ENCODE measurements around the gene ARRB1.

Gene ARRB1

DNA sequence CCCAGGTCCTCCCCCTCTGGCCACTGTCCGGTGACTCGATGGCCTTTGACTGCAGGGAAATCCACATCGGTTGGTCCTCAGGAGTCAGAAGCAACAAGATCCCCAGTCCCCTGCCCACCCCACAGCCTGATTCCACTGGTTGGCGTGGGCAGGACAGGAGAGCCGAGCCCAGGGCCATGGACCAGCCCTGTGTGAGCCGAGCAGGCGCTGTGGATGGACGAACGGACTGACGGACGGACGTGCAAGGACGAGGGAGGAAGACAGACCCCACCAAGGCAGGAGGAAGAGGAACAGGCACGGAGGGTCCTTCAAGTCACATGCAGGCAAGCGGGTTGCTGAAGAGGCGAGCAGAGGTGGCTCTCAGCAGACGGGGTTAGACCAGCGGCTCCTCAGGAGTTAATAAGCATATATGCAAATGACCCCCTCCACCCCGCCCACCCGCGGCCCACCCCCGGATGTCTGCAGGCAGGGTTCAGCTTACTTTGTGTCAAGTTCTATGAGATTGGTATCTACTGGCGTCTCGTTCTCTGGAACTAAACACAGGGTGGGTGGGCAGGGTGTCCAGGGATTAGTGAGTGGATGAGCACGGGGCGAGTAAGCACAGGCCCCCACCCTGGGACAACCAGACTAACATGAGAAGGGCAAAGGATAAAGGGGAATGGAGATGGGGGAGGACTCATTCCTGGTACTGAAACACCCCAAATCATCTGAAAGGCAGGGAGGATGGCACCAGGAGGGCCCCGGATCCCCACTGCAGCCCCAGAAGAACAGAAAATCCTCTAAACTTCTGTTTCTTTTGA lies 84.1 kb downstream of the ARRB1 start:
- no peak overlapping the region for H3K27ac ChIP-seq (ENCODE audit: low read length)
- no peaks in the 10 kb centered on the region for H3K27me3 ChIP-seq (ENCODE audit: control insufficient read depth, insufficient read depth, low read length)
- no peak for DNase-seq (ENCODE audit: low read depth, low spot score)
- no peaks in the 10 kb centered on the region for H3K36me3 ChIP-seq (ENCODE audit: control insufficient read depth, insufficient read depth, low read length)
- no peak overlapping the region for H3K4me3 ChIP-seq (ENCODE audit: low read length)
- no CpG with 5 or more reads among the region's 27 CpGs for WGBS (ENCODE audit: insufficient coverage, insufficient read length)
- peaks cover 2% of the 10 kb centered on the region; the same call in 1 of the 2 replicates for H3K4me1 ChIP-seq (ENCODE audit: control insufficient read depth, insufficient read depth, low read length)
- H3K9me3 ChIP-seq (ENCODE audit: control insufficient read depth, insufficient read depth, low read length), result no peaks in the 10 kb centered on the region

DNA sequence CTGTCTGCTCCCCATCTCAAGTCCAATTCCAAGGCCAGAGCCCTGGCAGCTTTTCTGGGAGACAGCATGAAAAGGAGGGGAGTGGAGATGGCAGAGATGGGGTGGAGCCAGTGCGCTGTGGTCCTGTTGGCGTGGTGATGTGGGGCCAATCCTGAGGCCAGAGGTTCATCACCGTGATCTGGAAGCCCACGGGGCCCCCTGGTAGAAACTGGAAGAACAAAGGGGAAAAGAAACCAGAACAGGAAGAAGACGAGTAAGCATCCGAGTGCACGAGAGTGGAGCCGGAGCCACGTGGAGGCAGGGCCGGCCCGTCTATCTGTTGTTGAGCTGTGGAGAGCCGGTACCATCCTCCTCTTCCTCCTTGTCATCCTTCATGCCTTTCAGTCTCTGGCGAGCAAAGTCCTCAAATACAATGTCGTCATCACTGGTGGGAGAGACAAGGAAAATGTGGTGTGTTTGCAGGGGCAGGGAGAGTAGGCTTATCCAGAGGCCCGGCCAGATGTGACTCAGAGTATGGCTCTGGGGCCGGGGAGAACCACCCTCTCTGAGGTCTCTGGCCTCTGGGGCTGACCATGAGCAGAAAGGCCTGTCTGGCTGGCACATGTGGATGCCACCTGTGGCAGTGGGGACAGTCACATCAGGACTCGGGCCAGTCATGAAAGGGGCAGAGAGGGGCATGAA lies 85.5 kb downstream of the ARRB1 start:
- Histone ChIP-seq H3K27me3 (ENCODE audit: control insufficient read depth, insufficient read depth, low read length) (no peaks in the 10 kb centered on the region), H3K27ac (ENCODE audit: low read length) (no peak overlapping the region), H3K9me3 (ENCODE audit: control insufficient read depth, insufficient read depth, low read length) (no peaks in the 10 kb centered on the region), H3K36me3 (ENCODE audit: control insufficient read depth, insufficient read depth, low read length) (no peaks in the 10 kb centered on the region), H3K4me1 (ENCODE audit: control insufficient read depth, insufficient read depth, low read length) (peaks cover 2% of the 10 kb centered on the region; the same call in 1 of the 2 replicates), H3K4me3 (ENCODE audit: low read length) (no peak overlapping the region)
- WGBS (ENCODE audit: insufficient coverage, insufficient read length), result no CpG with 5 or more reads among the region's 17 CpGs
- no peak for DNase-seq (ENCODE audit: low read depth, low spot score)

DNA sequence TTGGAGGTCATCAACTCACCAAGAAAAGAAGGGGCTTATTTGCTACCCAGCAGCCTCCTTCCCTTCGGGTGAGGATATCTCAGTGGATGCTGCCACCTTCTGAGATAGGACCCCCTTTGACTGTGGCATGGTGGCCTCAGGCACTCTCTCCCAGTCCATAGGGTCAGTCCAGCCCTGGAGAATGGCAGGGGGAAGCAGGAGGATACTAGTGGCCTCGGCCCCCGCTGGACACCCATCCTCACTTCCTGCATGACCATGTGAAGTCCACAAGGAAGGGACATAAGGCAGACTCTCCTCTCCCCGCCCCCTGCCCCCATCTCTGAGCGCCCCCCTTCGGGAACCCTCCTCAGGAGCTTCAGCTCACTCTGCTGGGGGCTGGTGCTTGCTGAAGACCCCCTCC lies 86.5 kb downstream of the ARRB1 start:
- Histone ChIP-seq H3K4me3 (ENCODE audit: low read length) (no peak overlapping the region), H3K27ac (ENCODE audit: low read length) (no peak overlapping the region), H3K27me3 (ENCODE audit: control insufficient read depth, insufficient read depth, low read length) (no peaks in the 10 kb centered on the region), H3K4me1 (ENCODE audit: control insufficient read depth, insufficient read depth, low read length) (peaks cover 2% of the 10 kb centered on the region; the same call in 1 of the 2 replicates), H3K36me3 (ENCODE audit: control insufficient read depth, insufficient read depth, low read length) (no peaks in the 10 kb centered on the region), H3K9me3 (ENCODE audit: control insufficient read depth, insufficient read depth, low read length) (no peaks in the 10 kb centered on the region)
- DNase-seq (ENCODE audit: low read depth, low spot score), result no peak
- WGBS (ENCODE audit: insufficient coverage, insufficient read length), result no CpG with 5 or more reads among the region's 6 CpGs

DNA sequence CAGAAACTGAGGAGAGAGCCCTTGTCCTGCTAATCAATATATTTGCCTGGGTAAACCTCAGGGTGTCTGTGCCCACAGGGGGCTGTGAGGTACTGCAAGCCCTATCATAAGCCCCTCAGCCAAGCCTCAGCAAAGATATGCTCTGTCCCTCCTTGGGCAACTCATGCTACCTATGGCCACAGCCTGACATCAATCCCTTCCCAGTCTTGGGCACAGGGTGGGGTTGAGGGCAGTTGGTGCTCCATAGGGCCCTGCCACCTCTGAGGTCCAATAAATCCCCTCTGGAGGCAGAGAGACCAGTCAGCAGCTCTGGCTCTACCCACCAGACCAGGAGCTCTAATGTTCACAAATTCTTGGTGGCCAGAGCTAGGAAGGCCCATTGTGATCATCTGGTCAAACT lies 87.1 kb downstream of the ARRB1 start:
- Histone ChIP-seq H3K36me3 (ENCODE audit: control insufficient read depth, insufficient read depth, low read length) (no peaks in the 10 kb centered on the region), H3K27me3 (ENCODE audit: control insufficient read depth, insufficient read depth, low read length) (no peaks in the 10 kb centered on the region), H3K4me1 (ENCODE audit: control insufficient read depth, insufficient read depth, low read length) (peaks cover 2% of the 10 kb centered on the region; the same call in 1 of the 2 replicates), H3K9me3 (ENCODE audit: control insufficient read depth, insufficient read depth, low read length) (no peaks in the 10 kb centered on the region), H3K27ac (ENCODE audit: low read length) (no peak overlapping the region), H3K4me3 (ENCODE audit: low read length) (no peak overlapping the region)
- DNase-seq (ENCODE audit: low read depth, low spot score), result no peak

DNA sequence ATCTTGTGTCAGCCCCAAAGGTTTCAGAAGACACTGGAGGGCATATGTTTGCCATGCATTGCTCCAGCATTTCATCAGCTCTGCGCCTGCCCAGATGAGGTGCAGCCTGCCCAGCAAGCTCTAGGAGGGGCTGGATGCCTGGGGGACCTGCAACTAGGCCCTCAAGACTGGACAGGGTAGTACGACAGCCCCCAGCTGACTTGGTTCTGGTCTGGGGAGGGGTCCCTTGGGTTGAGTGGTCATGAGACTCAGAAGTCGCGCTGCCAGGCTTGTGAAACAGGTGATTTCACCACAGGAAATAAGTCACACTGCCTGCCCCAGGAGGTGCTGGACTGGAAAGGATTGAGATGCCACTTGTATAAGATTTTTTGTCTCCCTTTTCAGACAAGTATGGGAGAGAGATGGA lies 87.5 kb downstream of the ARRB1 start:
- Histone ChIP-seq H3K4me3 (ENCODE audit: low read length) (no peak overlapping the region), H3K9me3 (ENCODE audit: control insufficient read depth, insufficient read depth, low read length) (no peaks in the 10 kb centered on the region), H3K4me1 (ENCODE audit: control insufficient read depth, insufficient read depth, low read length) (peaks cover 2% of the 10 kb centered on the region; the same call in 1 of the 2 replicates), H3K36me3 (ENCODE audit: control insufficient read depth, insufficient read depth, low read length) (no peaks in the 10 kb centered on the region), H3K27ac (ENCODE audit: low read length) (no peak overlapping the region), H3K27me3 (ENCODE audit: control insufficient read depth, insufficient read depth, low read length) (no peaks in the 10 kb centered on the region)
- DNase-seq (ENCODE audit: low read depth, low spot score), result no peak
- no CpG with 5 or more reads among the region's 4 CpGs for WGBS (ENCODE audit: insufficient coverage, insufficient read length)

DNA sequence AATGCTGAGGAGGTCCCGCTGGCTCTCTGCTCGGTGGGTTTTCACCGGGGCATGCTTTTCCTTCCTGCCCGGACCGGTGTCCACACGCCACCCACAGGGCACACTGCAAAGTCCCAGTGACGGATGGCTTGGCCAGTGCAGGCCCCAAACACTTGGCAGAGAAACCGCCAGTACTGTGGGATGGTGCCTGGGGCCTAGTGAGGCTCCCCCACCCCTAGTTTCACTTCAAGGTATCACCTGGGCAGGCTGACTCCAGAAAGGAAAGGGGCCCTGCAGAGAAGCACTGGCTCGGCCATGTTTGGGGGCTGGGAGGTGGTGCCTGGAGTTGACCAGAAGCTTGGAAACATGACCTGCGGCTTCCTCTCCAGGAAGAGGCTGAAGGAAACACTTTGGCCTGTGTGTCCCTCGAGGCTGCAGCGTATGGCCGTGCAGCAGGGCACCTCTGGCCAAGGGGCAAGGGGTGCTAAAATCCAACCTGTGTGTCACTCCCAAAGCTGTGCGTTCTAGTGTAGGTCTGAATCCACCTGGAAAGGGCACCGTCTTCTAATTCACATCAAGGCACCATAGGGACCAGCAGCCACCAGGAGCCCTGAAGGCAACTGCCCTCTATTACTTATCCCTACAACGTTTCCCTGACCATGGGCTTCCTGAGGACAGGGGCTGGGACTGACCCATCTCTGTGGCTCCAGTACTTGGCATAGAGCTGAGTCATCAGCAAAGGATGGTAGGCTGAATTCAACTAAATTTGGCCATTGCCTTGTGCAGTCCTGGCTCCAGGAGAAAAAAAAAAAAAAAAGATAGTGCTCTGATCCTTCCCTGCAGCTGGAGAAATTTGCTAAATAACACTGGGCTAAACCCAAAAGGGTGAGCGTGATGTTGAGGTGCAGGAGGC lies 88.3 kb downstream of the ARRB1 start:
- Histone ChIP-seq H3K9me3 (ENCODE audit: control insufficient read depth, insufficient read depth, low read length) (no peaks in the 10 kb centered on the region), H3K27ac (ENCODE audit: low read length) (no peak overlapping the region), H3K4me3 (ENCODE audit: low read length) (no peak overlapping the region), H3K36me3 (ENCODE audit: control insufficient read depth, insufficient read depth, low read length) (no peaks in the 10 kb centered on the region), H3K27me3 (ENCODE audit: control insufficient read depth, insufficient read depth, low read length) (no peaks in the 10 kb centered on the region), H3K4me1 (ENCODE audit: control insufficient read depth, insufficient read depth, low read length) (peaks cover 2% of the 10 kb centered on the region; the same call in 1 of the 2 replicates)
- no CpG with 5 or more reads among the region's 17 CpGs for WGBS (ENCODE audit: insufficient coverage, insufficient read length)
- DNase-seq (ENCODE audit: low read depth, low spot score), result no peak

DNA sequence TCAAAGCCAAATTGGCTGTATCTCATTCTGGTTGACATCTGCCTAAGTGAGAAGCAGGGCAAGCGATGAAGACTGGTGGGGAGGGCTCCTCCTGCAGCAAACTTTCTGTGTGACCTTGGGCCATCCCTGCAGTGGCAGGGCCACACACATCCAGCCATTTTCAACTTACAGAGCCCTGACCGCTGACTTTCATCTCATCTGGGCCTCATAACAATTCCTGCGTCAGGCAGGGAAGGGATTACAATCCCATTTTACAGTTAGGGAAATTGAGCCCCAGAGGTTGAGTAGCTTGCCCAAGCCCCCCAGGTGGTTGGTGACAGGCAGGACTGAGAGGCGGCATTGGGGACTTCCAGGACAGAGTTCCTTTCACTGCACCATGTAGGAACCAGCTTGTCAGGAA lies 89.0 kb downstream of the ARRB1 start:
- H3K4me1 ChIP-seq (ENCODE audit: control insufficient read depth, insufficient read depth, low read length), result peaks cover 2% of the 10 kb centered on the region; the same call in 1 of the 2 replicates
- H3K4me3 ChIP-seq (ENCODE audit: low read length), result no peak overlapping the region
- H3K9me3 ChIP-seq (ENCODE audit: control insufficient read depth, insufficient read depth, low read length), result no peaks in the 10 kb centered on the region
- H3K27ac ChIP-seq (ENCODE audit: low read length), result no peak overlapping the region
- WGBS (ENCODE audit: insufficient coverage, insufficient read length), result no CpG with 5 or more reads among the region's 4 CpGs
- H3K36me3 ChIP-seq (ENCODE audit: control insufficient read depth, insufficient read depth, low read length), result no peaks in the 10 kb centered on the region
- no peaks in the 10 kb centered on the region for H3K27me3 ChIP-seq (ENCODE audit: control insufficient read depth, insufficient read depth, low read length)
- no peak for DNase-seq (ENCODE audit: low read depth, low spot score)

DNA sequence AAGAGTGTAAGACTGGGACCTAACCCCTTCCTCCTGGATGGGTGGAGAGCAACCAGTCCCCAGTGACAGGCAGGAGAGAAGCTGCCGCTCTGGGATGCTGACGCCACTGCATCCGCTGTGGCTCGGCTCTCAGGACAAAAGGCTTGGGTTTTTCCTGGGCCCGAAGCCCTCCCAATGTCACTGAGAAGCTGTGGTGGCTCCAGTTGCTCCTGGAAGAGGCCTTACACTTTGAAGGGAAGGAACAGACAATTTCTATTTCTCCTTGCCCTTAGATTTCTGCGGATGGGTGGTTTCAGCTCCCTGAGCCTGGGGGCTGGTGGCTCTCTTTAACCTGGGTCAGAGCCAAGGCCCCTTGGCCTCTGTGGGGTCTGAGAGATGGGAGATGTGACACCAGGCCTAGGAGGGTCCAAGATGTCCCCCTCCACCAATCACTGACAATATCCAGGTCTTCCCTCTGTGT lies 89.5 kb downstream of the ARRB1 start:
- no CpG with 5 or more reads among the region's 6 CpGs for WGBS (ENCODE audit: insufficient coverage, insufficient read length)
- Histone ChIP-seq H3K27me3 (ENCODE audit: control insufficient read depth, insufficient read depth, low read length) (no peaks in the 10 kb centered on the region), H3K36me3 (ENCODE audit: control insufficient read depth, insufficient read depth, low read length) (no peaks in the 10 kb centered on the region), H3K27ac (ENCODE audit: low read length) (no peak overlapping the region), H3K9me3 (ENCODE audit: control insufficient read depth, insufficient read depth, low read length) (no peaks in the 10 kb centered on the region), H3K4me3 (ENCODE audit: low read length) (no peak overlapping the region), H3K4me1 (ENCODE audit: control insufficient read depth, insufficient read depth, low read length) (no peaks in the 10 kb centered on the region)
- DNase-seq (ENCODE audit: low read depth, low spot score), result no peak

DNA sequence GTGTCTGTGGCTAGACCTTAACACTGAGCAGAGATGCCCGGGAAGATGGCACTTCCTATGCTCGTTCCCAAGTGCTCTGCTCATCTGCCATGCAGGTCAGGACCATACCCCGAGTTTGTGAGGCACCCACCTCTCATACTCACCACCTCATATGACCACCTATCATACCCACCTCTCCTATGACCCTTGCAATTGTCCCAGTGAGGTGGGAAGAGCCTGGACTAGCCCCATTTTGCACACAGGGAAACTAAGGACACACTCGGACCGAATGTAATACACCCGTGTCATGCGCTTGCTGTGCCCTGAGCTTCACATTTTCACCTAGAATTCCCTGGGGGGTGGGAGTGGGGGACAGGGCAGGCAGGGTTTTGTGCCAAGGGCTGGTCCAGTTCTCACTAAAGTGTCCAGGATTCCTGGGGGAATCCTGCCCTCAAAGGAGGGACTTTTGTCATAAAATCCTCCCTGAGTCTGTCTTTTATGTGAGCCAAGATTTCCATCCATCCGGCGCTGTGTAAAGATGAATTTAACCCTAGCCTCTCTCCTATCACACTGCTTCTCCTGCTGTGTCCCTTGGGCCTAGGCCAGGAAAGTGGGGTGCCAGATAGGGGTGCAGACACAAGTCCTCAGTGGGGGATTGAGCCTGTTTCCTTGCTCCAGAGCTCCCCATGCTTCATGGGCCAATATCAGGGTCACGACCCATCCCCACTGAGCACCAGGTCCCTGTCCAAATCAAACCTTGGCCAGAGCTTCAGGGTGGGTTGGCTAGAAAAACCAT lies 90.9 kb downstream of the ARRB1 start:
- WGBS (ENCODE audit: insufficient coverage, insufficient read length), result no CpG with 5 or more reads among the region's 10 CpGs
- no peak for DNase-seq (ENCODE audit: low read depth, low spot score)
- no peaks in the 10 kb centered on the region for H3K4me1 ChIP-seq (ENCODE audit: control insufficient read depth, insufficient read depth, low read length)
- no peaks in the 10 kb centered on the region for H3K9me3 ChIP-seq (ENCODE audit: control insufficient read depth, insufficient read depth, low read length)
- H3K27me3 ChIP-seq (ENCODE audit: control insufficient read depth, insufficient read depth, low read length), result no peaks in the 10 kb centered on the region
- no peak overlapping the region for H3K4me3 ChIP-seq (ENCODE audit: low read length)
- no peaks in the 10 kb centered on the region for H3K36me3 ChIP-seq (ENCODE audit: control insufficient read depth, insufficient read depth, low read length)
- H3K27ac ChIP-seq (ENCODE audit: low read length), result no peak overlapping the region

DNA sequence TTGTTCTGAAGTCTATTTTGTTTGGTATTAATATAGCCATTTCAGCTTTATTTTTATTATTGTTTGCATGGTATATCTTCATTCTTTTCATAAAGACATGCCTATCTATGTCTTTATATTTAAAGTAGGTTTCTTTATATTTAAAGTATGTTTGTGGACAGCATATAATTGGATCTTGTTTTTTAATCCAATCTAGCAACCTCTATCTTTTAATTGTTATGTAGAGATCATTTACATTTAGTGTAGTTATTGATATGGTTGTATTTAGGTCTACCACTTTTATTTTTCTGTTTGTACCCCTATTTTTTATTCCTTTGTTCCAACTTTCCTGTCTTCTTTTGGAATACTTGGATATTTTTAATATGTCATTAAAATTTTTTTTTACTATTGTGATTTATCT lies 97.1 kb downstream of the ARRB1 start:
- no peaks in the 10 kb centered on the region for H3K27me3 ChIP-seq (ENCODE audit: control insufficient read depth, insufficient read depth, low read length)
- no peak overlapping the region for H3K4me3 ChIP-seq (ENCODE audit: low read length)
- H3K27ac ChIP-seq (ENCODE audit: low read length), result no peak overlapping the region
- no peaks in the 10 kb centered on the region for H3K36me3 ChIP-seq (ENCODE audit: control insufficient read depth, insufficient read depth, low read length)
- H3K4me1 ChIP-seq (ENCODE audit: control insufficient read depth, insufficient read depth, low read length), result no peaks in the 10 kb centered on the region
- DNase-seq (ENCODE audit: low read depth, low spot score), result no peak
- no peaks in the 10 kb centered on the region for H3K9me3 ChIP-seq (ENCODE audit: control insufficient read depth, insufficient read depth, low read length)

Measured in iPS DF 6.9 (cell line).